Erythroblast (primary cell): Measurements from ENCODE around the gene SCGB2B2.
"Not testable (repeated sequence)": the region's sequence is repeated elsewhere in the genome, so short reads cannot be mapped to it uniquely, and the experiment has no call there.

Experiments used
- GATA1 ChIP-seq: IDR thresholded peaks from 2 replicates; pipeline ENCODE4 v1.6.1; 2011; ENCODE audit warnings: low read depth, mild to moderate bottlenecking, control low read depth, low read length, moderate library complexity
- POLR2A ChIP-seq: IDR thresholded peaks from 2 replicates; pipeline ENCODE4 v1.6.1; 2011; ENCODE audit warnings: mild to moderate bottlenecking, low read length

- TF ChIP-seq POLR2A, GATA1: not testable (repeated sequence)
These were observed 11.7 kb downstream of the SCGB2B2 start for GRCh38 chr19:34665275-34665674.
